ENCODE data around the gene AP2A2.

The AP2A2 gene

GRCh38 chr11:1060410-1060809 is 134.7 kb downstream of the AP2A2 start:
- no peak overlapping the region for H3K4me3 ChIP-seq (ENCODE audit: low read depth, low read length)
- DNase-seq (ENCODE audit: low read depth), result no peak

DNA sequence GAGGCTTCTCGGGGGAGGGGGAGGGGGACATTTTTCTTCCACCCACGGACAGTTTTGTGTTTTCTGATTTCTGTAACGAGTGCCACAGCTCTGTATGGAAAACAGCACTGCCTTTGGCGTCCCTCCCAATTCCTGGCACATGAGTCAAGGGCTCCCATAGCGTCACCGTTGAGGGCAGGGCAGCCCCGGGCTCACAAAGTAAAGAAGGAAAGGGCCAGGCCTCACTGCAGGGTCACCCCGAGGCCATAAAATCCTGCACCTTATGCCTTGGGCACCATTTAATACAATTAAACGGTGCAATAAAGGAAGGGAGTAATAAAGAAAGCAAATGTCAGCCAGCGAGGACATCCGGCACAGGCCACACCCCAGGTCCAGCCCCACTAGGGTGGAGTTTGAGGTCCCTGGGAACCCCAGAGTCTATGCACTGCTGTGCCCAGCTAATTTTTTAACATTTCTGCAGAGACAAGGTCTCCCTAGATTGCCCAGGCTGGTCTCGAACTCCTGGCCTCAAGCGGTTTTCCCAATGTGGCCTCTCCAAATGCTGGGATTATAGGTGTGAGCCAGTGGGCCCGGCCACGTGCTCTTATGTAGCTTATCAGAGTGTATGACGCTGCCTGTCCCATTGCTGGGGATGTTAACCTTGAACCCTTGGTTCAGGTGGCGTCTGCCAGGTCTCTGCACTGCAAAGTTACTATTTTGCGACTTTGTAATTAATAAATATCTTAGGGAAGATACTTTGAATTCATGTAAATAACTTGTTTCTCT is 135.4 kb downstream of the AP2A2 start:
- DNase-seq (ENCODE audit: low read depth), result no peak
- H3K4me3 ChIP-seq (ENCODE audit: low read depth, low read length), result no peak overlapping the region

Data from skeletal muscle cell (primary cell).